GM19099 (cell line): ENCODE results near the gene MMP27.

ENCODE experiments used
- POLR2A ChIP-seq: IDR thresholded peaks from 3 replicates; pipeline ENCODE4 v1.6.1; 2011; ENCODE audit warnings: low read depth; ENCODE audit not compliant: insufficient read length; ENCODE audit errors: extremely low read depth

MMP27 gene

DNA sequence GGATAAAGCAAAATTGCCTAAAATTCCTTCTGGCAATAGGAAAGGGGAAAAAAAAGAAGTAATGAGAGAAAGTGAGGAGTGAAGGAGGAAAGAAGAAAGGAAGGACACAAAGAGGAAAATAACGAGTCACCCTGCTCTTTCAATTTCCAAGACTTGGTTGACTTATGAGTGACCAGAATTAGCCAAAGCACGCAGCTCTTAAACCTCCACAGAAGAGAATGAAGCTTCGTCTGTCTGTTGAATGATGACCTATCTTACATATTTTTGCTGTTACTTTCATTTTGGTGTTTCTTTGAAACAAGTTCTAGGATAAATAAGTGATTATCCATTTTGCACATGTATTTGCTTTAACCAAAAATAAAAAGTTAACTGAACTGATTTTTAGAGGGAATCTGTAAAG lies 728 bp downstream of the MMP27 start:
- TF ChIP-seq POLR2A, result no peak

GRCh38 chr11:102703826-102704493 lies 1.6 kb downstream of the MMP27 start:
- TF ChIP-seq POLR2A, result no peak

DNA sequence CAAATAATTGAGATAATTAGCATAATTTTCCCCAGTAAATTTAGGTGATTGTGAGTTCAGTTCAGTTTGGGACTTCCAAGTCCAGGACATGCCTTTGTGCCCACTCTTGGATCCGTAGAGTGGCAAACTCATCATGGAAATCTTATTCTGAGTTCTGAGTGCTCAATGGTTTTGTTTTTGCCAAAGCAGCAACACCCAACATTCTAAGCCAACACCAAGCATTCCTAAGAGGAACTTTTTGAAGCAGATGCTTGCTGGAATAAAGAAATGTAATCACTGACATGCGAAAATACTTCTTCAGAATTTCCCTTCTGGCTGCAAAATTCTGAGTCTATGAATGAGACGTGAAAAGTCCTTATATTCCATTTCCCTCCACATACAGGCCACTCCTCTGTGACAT lies 10.4 kb downstream of the MMP27 start:
- TF ChIP-seq POLR2A, result no peak

GRCh38 chr11:102685754-102686153 lies 19.8 kb downstream of the MMP27 start:
- no peak for TF ChIP-seq POLR2A

- no peak for TF ChIP-seq POLR2A
These were observed 20.2 kb downstream of the MMP27 start for GRCh38 chr11:102685338-102685737.

GRCh38 chr11:102683277-102683676 lies 22.3 kb downstream of the MMP27 start:
- TF ChIP-seq POLR2A, result no peak

DNA sequence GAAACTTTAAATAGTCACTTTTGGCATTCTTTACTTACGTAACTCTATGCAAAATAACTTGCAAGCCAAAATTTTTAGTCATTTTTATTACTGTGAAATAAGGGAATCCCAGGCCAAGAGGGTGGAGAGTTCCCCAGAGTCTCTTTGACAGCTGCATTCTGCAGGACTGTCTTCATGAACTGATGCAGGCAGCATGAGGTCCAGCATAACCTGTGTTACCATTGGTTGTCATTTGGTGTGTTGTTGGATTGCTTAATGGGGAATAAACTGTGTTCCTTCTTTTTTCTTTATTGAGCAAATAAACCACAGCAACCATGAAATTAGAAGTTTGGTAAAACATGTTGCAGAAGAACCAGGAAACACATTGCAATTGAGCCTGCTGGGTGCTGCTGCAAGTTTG lies 24.6 kb downstream of the MMP27 start:
- no peak for TF ChIP-seq POLR2A

DNA sequence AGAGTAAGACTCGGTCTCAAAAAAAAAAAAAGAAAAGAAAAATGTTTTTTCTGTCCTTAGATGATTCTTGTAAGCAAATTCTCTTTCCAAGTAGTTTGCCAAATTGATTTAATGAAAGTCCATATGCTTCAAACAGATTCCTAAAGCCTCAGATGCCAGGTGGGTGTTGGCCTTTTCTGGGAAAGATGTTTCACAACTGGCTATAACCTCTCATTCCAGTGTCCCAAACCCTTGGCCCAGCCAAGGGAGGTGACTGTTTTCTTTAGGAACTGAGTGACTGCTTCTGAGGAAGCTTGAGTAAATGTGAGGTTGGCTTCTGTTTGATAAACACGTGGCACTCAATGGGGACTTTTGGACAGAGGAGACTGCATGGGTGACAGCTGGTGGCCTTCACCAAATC lies 27.5 kb downstream of the MMP27 start:
- no peak for TF ChIP-seq POLR2A

DNA sequence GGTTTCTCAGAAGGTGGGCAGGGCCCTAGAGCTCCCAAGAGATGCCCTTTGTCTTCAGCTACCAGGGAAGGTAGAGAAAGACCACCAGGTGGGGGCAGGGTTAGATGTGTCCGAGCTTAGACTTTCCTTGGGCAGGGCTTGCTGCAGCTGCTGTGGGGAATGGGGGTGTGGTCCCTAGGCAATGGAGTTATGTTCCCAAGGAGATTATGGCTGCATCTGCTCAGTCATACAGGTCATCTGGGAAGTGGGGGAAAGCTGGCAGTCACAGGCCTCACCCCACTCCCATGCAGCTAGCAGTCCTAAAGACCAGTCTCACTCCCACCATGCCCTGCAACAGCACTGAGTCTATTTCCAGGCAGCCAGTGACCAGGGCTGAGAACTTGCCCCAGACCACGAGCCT lies 29.5 kb downstream of the MMP27 start:
- TF ChIP-seq POLR2A, result no peak

DNA sequence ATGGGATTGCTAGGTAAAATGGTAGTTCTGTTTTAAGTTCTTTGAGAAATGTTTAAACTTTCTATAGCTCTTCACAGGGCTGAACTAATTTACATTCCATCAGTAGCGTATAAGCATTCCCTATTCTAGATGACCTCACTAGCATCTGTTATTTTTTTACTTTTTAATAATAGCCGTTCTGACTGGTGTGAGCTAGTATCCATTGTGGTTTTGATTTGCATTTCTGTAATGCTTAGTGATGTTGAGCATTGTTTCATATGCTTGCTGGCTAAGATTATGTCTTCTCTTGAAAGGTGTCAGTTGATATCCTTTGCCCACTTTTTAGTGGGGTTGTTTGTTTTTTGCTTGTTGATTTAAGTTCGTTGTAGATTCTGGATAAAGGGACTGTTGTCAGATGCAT lies 35.9 kb downstream of the MMP27 start:
- no peak for TF ChIP-seq POLR2A

DNA sequence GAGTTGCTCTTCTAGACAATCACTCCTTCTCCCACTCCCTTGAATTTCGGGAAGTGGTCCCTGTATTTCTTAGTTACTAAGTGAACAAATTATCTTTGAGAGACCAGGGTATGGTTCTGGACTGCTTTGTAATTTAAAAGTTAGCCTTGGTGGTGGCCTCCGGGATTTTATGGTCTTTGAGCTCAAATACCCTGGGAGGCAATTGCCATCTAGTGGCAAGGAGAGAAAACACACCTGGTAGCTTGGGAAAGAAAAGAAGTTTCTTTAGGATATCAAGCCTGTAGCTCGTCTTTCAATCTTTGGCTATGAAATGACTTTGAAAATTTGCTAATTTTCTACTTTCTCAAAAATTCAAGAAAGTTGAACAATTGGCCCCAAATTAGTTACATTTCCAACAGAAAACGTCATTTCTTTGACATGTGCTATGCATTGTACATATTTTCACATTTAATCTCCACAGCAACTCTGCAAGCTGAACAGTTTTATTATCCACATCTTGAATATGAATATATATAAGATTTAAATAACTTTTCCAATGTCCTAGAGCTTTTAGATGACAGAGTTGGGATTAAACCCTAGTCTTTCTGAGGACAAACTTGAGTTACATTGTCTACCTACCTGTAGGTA lies 39.1 kb downstream of the MMP27 start:
- TF ChIP-seq POLR2A, result no peak

- TF ChIP-seq POLR2A, result no peak
These were observed 41.4 kb downstream of the MMP27 start for GRCh38 chr11:102664001-102664752.

DNA sequence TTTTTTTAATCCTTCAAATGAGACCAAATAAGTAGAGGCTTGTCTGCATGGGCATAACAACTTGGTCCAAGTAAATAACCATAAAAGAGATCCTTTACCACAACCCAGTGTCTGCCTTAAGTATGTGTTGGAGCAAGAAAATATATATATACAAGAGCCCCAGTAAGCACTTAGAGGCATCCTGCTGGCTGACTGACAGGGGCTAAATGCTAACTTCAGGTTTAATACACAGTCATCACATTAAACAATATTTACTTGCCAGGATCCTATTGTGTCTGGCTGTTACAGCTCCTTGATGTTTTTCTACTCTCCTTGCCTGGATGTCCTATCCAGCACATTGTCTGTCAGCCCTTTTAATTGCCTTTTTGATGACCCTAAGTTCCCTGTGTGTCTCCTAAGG lies 43.0 kb downstream of the MMP27 start:
- no peak for TF ChIP-seq POLR2A

GRCh38 chr11:102661040-102661439 lies 44.5 kb downstream of the MMP27 start:
- no peak for TF ChIP-seq POLR2A

- TF ChIP-seq POLR2A, result no peak
These were observed 49.0 kb downstream of the MMP27 start for GRCh38 chr11:102656528-102656927.

DNA sequence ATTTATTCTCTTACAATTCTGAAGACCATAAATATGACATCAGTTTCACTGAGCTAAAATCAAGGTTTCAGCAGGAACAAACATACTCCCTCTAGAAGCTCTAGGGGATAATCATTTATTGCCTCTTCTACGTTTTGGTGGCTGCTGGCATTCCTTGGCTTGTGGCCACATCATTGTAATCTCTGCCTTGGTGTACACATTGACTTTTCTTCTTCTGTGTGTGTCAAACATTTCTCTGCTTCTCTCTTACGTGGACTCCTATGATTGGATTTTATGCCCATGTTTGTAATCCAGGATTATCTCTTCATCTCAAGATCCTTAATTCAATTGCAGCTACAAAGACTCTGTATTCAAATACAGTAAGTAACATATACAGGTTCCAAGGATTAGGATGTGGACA lies 50.0 kb downstream of the MMP27 start:
- no peak for TF ChIP-seq POLR2A
